DMS153 treated with DMSO at 0.1 percent for 48 hours (cell line): ENCODE data around the gene CHRM5.
"Not testable (repeated sequence)": the region's sequence is repeated elsewhere in the genome, so short reads cannot be mapped to it uniquely, and the experiment has no call there.

Experiments used
- DNase-seq: peaks from one replicate; lab custom pipeline; 2025; ENCODE audit not compliant: unreplicated experiment; lab: John Stamatoyannopoulos, UW

The CHRM5 gene

GRCh38 chr15:33985751-33986150 is 17.5 kb downstream of the CHRM5 start:
- no peak for DNase-seq

- no peak for DNase-seq
These were observed 19.1 kb downstream of the CHRM5 start for GRCh38 chr15:33987444-33987843.

GRCh38 chr15:33988384-33988783 is 20.1 kb downstream of the CHRM5 start:
- no peak for DNase-seq

- DNase-seq, result no peak
These were observed 25.8 kb downstream of the CHRM5 start for GRCh38 chr15:33994005-33994615.

- not testable (repeated sequence) for DNase-seq
These were observed 27.4 kb downstream of the CHRM5 start for GRCh38 chr15:33995666-33996065.

- no peak for DNase-seq
These were observed 33.2 kb downstream of the CHRM5 start for GRCh38 chr15:34001536-34001935.

GRCh38 chr15:34006381-34006780 is 38.1 kb downstream of the CHRM5 start:
- no peak for DNase-seq

GRCh38 chr15:34009656-34010055 is 41.4 kb downstream of the CHRM5 start:
- no peak for DNase-seq

- no peak for DNase-seq
These were observed 42.6 kb downstream of the CHRM5 start for GRCh38 chr15:34010921-34011320.

- DNase-seq, result no peak
These were observed 43.2 kb downstream of the CHRM5 start for GRCh38 chr15:34011481-34011880.

- no peak for DNase-seq
These were observed 44.2 kb downstream of the CHRM5 start for GRCh38 chr15:34012461-34013028.

GRCh38 chr15:34013746-34014145 is 45.4 kb downstream of the CHRM5 start:
- no peak for DNase-seq

GRCh38 chr15:34014556-34014955 is 46.3 kb downstream of the CHRM5 start:
- no peak for DNase-seq

- DNase-seq, result no peak
These were observed 49.8 kb downstream of the CHRM5 start for GRCh38 chr15:34018021-34018645.

- not testable (repeated sequence) for DNase-seq
These were observed 50.4 kb downstream of the CHRM5 start for GRCh38 chr15:34018738-34019137.

GRCh38 chr15:34019369-34019990 is 51.2 kb downstream of the CHRM5 start:
- no peak for DNase-seq

GRCh38 chr15:34023907-34024306 is 55.6 kb downstream of the CHRM5 start:
- no peak for DNase-seq

- no peak for DNase-seq
These were observed 57.0 kb downstream of the CHRM5 start for GRCh38 chr15:34025252-34025651.

- no peak for DNase-seq
These were observed 59.3 kb downstream of the CHRM5 start for GRCh38 chr15:34027606-34028005.

- DNase-seq, result no peak
These were observed 63.9 kb downstream of the CHRM5 start for GRCh38 chr15:34031987-34032760.
